SU-DHL-6 (cell line): ENCODE measurements around the gene JMJD7.

Experiments
- CTCF ChIP-seq: fragments of 200-600 bp; sonication (generic); IDR thresholded peaks from one replicate; pipeline ENCODE4 v1.5.1; 2017; ENCODE audit warnings: antibody characterized with exemption, mild to moderate bottlenecking, low read length, moderate library complexity; ENCODE audit not compliant: insufficient read depth, poor library complexity, severe bottlenecking
- EZH2phosphoT487 ChIP-seq: fragments of 200-600 bp; sonication (generic), shearing (Covaris generic); conservative IDR thresholded peaks from 2 replicates; pipeline ENCODE4 v1.6.1; 2018; ENCODE audit warnings: mild to moderate bottlenecking, antibody characterized with exemption, low read length, moderate library complexity, mixed read lengths

- TF ChIP-seq CTCF: no peak
- TF ChIP-seq EZH2phosphoT487: no peak
Observed at GRCh38 chr15:41881086-41881485, 53.2 kb downstream of the JMJD7 start.
